Mesenteric fat pad (tissue), 1 donor: Measurements from ENCODE around the gene BICRAL. TPM values are rescaled to one million over a fixed set of nuclear protein-coding genes. Genes with fewer than 3 reads are reported as not detected.
"Not testable (repeated sequence)": the region's sequence is repeated elsewhere in the genome, so short reads cannot be mapped to it uniquely, and the experiment has no call there.

ENCODE experiments used
- DNase-seq: peaks from one replicate; pipeline ENCODE4 v3.0.0-alpha.2; 2020; ENCODE audit warnings: low spot score
- total RNA-seq: library from RNA; stranded (reverse); fragmentation: NEBNext Ultra II Directional; extraction: Animal tissue kit (Norgen Biotek cat#: 25700); gene quantifications from one replicate; pipeline ENCODE4 v1.2.1, GENCODE V29; 2021
- donor health status: DM: yes; HTN: yes; CAD: no.

Gene BICRAL
- total RNA-seq, 1 donor from 2014 or later: 12.5 TPM

DNA sequence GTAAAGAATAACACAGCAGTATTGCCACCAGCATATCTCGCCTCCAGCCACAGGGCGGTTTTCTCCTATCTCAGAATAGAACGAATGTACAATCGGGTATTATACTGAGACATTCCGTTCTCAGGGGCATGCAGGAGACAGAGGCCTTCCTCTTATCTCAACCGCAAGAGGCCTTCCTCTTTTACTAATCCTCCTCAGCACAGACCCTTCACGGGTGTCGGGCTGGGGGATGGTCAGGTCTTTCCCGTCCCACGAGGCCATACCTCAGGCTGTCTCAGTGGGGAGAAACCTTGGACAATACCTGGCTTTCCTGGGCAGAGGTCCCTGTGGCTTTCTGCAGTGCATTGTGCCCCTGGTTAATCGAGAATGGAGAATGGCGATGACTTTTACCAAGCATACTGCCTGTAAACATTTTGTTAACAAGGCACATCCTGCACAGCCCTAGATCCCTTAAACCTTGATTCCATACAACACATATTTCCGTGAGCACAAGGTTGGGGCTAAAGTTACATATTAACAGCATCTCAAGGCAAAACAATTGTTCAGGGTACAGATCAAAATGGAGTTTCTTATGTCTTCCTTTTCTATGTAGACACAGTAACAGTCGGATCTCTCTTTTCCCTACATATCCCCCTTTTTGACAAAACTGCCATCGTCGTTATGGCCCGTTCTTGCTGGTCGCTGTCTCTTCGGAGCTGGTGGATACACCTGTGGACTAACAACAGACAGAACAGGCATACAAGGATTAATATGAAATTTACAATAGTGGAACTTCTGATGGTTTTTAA lies 112.4 kb downstream of the BICRAL start:
- DNase-seq: not testable (repeated sequence)

DNA sequence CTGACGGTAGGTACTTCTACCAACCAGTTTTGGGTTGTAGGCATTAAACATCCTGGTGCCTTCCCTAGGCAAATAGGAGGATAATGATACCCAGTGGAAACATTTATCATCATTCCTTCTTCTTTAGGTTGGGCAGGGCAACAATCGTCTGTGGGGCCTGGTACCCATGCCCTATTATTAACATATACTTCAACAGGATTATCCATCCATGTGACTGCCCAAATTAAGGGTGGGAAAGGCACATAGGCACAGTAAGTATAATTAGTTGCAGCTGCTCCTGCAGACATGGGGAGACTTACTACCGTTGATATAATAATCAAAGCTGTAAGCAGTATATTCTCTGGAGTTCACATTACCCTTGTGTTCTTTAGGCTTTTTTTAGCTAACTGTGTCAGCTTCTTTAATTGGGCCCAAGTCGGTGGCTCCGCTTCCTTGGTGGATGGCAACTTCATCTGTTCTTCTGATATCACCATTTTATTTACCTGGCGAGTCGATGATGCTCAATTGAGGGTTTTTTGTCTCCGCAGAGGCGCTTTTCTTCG lies 114.4 kb downstream of the BICRAL start:
- no peak for DNase-seq

DNA sequence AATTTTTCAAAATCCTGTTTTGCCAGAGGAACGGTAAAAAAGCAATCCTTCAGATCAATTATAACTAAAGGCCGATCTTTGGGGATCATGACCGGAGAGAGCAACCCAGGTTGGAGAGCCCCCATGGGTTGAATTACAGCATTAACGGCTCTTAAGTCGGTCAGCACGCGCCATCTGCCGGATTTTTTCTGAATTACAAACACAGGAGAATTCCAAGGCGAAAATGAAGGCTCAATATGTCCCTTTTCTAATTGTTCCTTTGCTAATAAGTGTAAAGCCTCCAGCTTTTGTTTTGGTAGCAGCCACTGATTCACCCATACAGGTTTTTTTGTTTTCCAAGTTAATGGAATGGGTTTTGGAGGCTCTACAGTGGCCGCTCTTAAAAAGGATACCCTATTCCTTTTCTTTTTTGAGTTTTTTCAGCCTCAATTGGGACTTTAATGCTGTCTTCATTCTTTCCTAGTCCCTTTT lies 117.1 kb downstream of the BICRAL start:
- no peak for DNase-seq

DNA sequence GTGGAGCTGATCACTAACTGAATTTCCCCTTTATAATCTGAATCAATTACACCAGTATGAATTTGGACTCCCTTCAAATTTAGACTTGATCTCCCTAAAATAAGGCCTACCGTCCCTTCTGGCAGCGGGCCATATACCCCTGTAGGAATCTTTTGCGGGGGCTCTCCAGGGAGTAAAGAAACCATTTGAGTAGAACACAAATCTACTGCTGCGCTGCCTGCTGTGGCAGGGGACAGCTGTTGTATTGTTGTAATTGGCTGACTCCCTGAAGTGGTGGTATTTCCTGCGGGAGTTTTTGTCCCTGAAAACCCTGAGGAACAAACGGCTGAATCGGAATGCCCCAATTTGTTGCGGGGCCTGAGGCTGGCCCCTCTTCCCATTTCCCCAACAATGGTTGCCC lies 118.0 kb downstream of the BICRAL start:
- DNase-seq: no peak

DNA sequence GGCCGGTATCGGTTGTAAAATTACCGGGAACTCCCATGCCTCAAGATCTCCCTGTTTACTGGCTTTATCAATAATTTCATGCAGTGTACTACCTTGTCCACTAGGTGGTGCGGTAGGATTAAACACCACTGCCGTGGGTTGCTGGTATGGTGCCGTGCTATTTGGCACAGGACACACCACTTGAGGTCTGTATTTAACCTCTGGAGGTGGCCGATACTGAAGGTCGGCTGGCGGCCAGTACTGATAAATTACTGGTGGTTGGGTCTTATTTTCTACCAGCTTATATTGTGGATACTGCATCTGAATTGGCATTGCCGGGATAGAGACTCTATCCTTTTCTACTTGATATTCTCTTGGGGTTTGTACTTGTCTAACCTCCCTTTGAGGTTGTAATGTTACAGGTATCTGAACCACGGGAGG lies 119.7 kb downstream of the BICRAL start:
- DNase-seq: no peak

DNA sequence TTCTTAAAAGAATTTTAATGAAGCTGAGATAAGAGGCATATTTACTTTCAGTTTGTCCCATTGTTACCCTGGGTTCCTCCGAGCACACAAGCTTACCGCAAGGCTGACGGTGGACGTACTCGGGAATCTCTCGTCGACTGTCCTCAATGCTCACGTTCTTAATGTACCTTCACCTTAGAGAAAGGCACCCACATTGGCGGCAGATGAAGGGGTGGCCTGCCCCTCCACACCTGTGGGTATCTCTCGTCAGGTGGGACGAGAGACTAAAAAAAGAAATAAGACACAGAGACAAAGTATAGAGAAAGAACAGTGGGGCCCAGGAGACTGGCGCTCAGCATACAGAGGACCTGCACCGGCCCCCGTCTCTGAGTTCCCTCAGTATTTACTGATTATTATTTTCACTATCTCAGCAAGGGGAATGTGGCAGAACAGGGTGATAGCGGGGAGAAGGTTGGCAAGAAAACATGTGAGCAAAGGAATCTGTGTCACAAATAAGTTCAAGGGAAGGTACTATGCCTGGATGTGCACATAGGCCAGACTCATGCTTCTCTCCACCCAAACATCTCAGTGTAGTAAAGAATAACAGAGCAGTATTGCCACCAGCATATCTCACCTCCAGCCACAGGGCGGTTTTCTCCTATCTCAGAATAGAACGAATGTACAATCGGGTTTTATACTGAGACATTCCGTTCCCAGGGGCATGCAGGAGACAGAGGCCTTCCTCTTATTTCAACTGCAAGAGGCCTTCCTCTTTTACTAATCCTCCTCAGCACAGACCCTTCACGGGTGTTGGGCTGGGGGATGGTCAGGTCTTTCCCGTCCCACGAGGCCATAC lies 120.8 kb downstream of the BICRAL start:
- DNase-seq: not testable (repeated sequence)

DNA sequence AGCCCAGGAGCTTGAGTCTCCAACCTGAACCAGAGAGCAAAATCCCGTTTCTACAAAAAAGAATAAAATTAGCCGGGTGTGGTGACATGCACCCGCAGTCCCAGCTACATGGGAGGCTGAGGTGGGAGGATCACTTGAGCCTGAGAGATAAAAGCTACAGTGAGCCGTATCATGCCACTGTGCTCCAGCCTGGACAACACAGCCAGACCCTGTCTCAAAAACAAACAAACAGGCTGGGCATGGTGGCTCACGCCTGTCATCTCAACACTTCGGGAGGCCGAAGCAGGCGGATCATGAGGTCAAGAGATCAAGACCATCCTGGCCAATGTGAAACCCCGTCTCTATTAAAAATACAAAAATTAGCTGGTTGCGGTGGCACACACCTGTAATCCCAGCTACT lies 122.6 kb downstream of the BICRAL start:
- DNase-seq: no peak

DNA sequence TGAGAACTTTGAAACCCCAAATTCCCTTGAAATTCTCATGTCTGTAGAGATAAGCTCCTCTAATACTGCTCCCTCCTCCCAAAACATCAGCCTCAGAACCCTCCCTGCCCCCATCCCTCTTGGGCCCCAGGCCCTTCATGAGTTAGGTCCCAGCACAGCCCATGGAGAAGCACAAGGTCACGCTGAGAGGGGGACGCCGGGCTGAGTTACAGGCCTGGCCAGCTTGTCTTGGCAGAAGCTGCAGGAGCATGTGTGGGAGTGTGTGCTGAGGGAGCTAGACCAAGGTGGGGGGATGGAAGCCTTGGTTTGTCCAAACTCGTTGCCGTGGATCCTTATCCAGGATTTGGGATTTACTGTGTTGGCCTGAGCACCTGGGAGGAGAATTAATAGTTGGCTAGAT lies 125.5 kb downstream of the BICRAL start:
- DNase-seq: no peak

DNA sequence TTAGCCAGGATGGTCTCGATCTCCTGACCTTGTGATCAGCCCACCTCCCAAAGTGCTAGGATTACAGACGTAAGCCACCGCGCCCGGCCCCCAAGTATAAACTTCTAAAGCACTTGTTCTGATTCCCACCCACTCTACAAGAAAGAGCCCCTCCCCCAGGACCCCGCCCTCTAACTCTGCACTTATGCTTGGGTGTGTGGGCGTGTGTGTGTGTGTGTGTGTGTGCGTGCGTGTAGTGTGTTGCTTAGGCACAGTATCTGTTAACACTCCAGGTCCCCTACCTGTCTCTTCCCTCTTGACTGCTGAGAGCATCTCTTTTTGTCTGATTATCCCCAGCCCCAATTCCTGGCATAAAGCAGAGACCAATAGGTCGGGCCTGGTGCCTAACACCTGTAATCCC lies 128.0 kb downstream of the BICRAL start:
- DNase-seq: no peak

DNA sequence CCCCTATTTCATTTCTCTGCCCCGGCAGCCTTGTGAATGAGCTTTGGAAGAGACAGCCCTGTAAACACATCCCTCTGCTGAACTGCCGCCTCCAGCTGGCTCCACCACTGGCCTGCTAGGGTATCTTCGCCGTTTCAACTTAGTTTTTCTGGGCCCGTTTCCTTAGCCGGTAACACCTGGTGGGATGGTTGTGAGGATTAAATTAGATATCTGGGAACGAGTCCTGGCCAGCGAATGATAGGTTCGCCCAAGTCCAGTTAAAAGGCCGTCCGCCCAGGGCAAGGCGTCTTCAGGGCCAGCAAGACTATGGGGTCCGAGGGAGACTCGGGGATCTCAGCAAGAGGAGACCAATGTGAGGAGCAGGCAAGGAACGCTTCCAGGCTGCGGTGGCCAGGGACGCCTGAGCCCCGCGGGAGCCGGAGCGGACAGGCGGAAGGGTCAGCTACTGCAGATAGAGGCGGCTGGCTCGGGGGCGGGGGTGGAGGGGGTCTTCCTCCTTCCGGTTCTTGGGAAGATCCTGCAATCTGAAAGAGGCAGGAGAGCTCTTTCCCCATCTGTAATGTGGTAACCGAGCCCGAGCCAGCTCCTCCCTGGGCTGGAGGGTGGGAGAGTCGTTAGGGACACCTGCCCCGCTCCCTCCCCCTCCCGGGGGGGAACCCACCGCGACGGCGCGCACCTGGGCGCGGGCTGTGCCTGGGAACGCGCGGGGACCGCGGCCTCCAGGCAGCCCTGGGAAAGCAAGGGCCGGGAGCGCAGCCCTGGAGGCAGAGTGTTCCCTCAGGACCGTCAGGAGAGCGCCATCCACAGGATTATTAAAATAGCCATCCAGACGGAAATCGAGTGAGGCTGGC lies 129.5 kb downstream of the BICRAL start:
- DNase-seq: no peak

DNA sequence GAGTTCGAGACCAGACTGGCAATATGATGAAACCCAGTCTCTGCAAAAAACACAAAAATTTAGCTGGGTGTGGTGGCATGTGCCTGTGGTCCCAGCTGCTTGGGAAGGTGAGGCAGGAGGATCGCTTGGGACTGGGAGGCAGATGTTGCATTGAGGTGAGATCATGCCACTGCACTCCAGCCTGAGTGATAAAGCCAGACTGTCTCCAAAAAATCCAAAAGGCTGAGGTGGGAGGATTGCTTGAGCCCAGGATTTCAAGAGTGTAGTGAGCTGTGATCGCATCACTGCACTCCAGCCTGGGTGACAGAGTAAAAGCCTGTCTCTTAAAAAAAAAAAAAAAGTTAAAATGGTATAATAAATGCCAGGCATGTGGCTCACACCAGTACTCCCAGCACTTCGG lies 132.7 kb downstream of the BICRAL start:
- DNase-seq: no peak

DNA sequence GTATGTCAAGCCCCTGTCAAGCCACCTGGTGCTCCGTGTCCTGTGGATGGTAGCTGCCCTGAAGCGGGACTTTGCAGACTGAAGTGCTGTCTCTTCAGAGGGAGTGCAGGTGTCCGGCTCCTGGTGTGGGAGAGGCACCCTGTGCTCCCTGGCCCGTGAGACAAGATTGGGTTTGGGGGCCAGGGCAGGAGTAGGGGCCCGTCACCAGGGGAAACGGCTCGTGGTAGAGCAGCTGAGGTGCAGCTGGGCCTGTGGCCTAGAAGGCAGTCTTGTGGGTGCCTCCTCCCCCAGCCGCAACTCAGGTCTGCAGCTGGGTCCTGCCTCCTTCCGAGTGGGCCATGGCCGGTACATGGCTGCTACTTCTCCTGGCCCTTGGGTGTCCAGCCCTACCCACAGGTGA lies 133.9 kb downstream of the BICRAL start, which contains the start of gene PTCRA:
TSS of gene PTCRA (plus strand) at position 322 of the 400 bp plus-strand sequence. CDS start at position 339, 17 bp downstream.
- DNase-seq: no peak

DNA sequence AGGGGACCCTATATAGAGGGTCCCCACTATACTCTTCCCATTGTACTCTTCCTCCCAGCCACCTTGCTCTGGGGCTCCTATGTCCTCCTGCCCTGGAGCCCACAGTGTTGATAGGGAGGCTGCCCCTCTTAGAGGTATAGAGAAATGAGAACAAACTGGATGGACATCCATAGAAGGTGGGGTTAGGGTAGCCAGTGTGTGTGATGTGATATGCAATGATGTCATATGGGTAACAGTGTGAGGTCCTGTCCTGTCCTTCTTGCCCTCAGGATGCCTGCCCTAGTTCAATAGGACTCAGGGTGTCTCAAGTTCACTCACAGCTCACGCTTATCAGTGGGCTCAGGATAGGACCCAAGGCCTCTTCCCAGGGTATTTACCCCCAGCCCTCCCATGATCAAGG lies 134.4 kb downstream of the BICRAL start:
- no peak for DNase-seq

Other genes with a start within 250 kb of the BICRAL start
- gene UBR2, start 218.0 kb upstream of the BICRAL start, total RNA-seq: 26.7 TPM
- gene PRPH2, start 59.5 kb upstream of the BICRAL start, total RNA-seq: 1.4 TPM
- 13.8 TPM for gene TBCC, start 35.9 kb upstream of the BICRAL start, total RNA-seq
- gene RPL7L1, start 97.6 kb downstream of the BICRAL start, total RNA-seq: 82.2 TPM
- not detected for gene PTCRA, start 134.0 kb downstream of the BICRAL start, total RNA-seq
- 27.4 TPM for gene CNPY3, start 147.4 kb downstream of the BICRAL start, total RNA-seq
- 0.61 TPM for gene GNMT, start 178.7 kb downstream of the BICRAL start, total RNA-seq
- gene PEX6, start 197.1 kb downstream of the BICRAL start, total RNA-seq: 13.4 TPM
- gene PPP2R5D, start 202.5 kb downstream of the BICRAL start, total RNA-seq: 27.8 TPM
- gene MEA1, start 231.9 kb downstream of the BICRAL start, total RNA-seq: 46.1 TPM
- 71.6 TPM for gene KLHDC3, start 232.2 kb downstream of the BICRAL start, total RNA-seq
- gene RRP36, start 239.6 kb downstream of the BICRAL start, total RNA-seq: 51.9 TPM